ENCODE data around the gene ARHGAP18.

DNA sequence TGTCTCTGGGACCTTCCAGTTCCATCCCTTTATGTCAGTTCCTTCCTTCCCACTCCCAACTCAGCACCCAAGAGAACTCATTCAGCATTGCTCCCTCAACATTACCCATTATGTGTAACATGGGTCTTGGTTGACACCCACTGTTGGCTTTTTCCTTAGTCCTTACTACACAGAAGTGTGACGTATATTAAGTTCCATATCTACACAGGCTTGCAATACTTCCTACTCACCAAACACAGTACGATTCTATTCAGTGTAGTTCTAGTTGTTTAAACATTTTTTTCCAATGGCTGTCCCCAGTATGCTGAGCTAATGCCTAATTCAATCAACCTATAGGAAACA, 37.7 kb downstream of the ARHGAP18 start:
- TF ChIP-seq, protein P1, sequence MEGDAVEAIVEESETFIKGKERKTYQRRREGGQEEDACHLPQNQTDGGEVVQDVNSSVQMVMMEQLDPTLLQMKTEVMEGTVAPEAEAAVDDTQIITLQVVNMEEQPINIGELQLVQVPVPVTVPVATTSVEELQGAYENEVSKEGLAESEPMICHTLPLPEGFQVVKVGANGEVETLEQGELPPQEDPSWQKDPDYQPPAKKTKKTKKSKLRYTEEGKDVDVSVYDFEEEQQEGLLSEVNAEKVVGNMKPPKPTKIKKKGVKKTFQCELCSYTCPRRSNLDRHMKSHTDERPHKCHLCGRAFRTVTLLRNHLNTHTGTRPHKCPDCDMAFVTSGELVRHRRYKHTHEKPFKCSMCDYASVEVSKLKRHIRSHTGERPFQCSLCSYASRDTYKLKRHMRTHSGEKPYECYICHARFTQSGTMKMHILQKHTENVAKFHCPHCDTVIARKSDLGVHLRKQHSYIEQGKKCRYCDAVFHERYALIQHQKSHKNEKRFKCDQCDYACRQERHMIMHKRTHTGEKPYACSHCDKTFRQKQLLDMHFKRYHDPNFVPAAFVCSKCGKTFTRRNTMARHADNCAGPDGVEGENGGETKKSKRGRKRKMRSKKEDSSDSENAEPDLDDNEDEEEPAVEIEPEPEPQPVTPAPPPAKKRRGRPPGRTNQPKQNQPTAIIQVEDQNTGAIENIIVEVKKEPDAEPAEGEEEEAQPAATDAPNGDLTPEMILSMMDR (IDR thresholded peaks at IDR 0.05; ENCODE audit: low read depth, low read length, poor library complexity, severe bottlenecking), result no peak
- no peak for TF ChIP-seq EZH2phosphoT487 (IDR thresholded peaks at IDR 0.05; ENCODE audit: borderline replicate concordance, low read length)
